GM12872 (cell line): ENCODE data around the gene THSD4.

ENCODE experiments used
- TF ChIP-seq, protein P1 (sequence below): IDR thresholded peaks from 3 replicates; pipeline ENCODE4 v1.5.1; 2011; ENCODE audit warnings: low read depth, mild to moderate bottlenecking, low read length, moderate library complexity; ENCODE audit not compliant: insufficient read depth

The THSD4 gene

DNA sequence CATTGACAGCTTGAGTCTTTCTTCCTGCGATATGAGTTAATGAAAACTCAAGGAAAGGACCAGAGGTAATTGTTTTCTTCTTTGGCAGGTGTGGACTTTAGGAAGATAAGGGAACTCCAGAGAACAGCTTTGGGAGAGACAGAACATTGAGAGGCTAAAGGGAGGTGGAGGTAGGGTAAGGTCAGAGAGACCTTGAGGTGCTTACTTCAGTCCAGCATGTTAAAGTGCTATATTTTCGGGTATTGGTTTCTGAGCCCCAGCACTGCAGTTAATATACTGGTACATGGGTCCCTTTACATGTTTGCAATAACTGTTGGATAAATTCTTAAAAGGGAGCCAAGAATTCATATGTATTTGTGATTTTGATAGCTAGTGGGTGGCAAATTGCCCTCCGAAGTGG lies 322.1 kb downstream of the THSD4 start:
- TF ChIP-seq, protein P1, sequence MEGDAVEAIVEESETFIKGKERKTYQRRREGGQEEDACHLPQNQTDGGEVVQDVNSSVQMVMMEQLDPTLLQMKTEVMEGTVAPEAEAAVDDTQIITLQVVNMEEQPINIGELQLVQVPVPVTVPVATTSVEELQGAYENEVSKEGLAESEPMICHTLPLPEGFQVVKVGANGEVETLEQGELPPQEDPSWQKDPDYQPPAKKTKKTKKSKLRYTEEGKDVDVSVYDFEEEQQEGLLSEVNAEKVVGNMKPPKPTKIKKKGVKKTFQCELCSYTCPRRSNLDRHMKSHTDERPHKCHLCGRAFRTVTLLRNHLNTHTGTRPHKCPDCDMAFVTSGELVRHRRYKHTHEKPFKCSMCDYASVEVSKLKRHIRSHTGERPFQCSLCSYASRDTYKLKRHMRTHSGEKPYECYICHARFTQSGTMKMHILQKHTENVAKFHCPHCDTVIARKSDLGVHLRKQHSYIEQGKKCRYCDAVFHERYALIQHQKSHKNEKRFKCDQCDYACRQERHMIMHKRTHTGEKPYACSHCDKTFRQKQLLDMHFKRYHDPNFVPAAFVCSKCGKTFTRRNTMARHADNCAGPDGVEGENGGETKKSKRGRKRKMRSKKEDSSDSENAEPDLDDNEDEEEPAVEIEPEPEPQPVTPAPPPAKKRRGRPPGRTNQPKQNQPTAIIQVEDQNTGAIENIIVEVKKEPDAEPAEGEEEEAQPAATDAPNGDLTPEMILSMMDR = no peak

DNA sequence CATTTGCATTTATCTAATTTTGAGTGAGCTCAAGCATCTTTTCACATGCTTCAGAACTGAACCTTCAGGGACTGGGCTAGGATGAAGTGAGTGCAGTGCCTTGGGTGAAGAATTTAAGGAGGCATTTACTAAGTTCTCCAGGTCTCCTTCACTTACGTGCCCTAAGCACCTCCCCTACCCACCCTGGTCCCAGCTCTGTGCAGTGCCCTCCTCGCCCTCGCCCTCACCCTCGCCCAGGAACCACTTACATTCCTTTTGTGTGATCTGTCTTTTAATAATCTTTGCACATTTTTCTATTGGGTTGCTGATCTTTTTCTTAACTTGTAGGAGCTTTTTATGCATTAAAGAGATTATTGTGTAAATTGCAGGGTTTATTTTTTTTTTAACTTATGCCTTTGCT lies 322.6 kb downstream of the THSD4 start:
- TF ChIP-seq, protein P1 = no peak

DNA sequence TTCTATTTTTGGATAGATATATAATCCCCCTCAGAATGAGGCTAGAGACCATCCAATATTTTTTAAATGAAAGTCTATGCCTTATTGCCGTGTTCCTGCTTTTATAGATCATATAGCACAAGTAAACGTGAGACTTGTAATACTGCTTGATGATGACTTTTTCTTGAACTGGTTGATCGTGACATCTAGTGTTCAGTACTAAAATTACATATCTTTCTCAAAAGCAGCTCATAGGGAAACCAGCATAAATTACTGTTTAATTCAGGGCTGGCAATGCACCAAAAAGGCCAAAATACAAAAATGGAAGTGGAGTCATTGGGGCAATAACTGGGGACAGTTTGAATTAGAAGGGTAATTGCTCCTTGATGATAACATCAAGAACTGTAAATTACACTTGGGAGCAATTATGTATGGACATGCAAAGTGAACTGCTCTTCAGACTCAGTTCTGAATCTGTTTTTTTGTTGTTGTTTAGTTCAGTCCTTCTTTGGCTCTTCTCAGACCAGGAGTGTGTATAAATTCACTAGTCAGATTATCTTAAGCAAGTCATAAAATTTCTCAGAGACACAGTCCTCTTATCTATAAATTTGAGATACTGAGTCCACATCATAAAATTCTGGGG lies 325.3 kb downstream of the THSD4 start:
- TF ChIP-seq, protein P1 = peak; percentile 42; the same call in 2 of the 3 replicates

DNA sequence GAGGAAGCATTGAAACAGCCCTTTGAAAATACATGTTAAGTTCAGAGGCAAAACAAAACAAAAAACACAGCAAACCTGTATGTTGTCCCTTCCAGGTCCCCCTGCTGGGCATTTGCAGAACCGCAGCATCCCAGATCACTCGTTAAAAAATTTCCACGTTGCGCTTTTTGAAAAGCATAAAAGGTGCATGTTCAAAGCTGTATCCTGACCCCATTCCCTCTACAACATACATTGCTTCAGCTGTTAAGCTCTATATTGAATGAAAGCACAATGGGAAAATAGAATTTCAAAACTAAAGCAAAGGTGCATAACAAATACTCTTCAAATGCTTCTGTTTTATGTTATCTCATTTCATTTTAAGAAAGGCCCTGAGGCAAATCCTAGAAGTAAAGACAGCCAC lies 328.3 kb downstream of the THSD4 start:
- TF ChIP-seq, protein P1 = peak; percentile 90

DNA sequence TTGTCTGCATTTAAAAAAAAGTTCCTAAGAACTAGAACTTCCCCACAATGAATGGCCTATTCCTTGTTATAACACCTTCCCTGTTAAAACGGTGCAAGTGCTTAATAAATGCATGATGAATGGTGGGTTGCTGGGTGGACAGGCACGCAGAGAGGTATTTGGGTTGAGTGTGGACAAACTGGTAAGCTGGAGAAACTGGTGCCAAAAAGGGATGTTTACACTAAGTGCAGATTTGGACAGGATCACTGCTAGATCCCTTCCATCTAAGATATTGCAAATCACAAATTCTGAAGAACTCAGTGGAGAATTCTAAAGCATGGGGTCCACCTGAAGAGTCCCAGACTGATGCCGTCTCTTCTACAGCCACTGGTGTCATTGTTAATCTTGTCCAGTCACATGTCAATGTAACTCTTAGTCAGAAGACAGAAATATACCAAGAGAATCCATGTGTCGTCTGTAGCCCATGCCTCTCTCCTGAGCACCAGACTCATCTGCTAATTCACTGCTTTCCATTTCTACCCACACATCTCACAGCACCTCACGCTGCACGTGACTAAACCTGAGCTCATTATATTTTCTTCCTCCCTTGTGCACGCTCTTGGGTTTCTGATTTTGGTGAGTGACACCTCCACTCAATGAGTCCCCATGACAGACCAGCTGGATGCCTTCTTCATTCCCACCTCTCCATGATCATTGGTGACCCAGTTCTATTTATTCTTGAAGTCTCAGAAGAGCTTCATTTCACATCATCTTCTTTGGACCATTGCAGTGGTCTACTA lies 328.9 kb downstream of the THSD4 start:
- TF ChIP-seq, protein P1 = no peak

DNA sequence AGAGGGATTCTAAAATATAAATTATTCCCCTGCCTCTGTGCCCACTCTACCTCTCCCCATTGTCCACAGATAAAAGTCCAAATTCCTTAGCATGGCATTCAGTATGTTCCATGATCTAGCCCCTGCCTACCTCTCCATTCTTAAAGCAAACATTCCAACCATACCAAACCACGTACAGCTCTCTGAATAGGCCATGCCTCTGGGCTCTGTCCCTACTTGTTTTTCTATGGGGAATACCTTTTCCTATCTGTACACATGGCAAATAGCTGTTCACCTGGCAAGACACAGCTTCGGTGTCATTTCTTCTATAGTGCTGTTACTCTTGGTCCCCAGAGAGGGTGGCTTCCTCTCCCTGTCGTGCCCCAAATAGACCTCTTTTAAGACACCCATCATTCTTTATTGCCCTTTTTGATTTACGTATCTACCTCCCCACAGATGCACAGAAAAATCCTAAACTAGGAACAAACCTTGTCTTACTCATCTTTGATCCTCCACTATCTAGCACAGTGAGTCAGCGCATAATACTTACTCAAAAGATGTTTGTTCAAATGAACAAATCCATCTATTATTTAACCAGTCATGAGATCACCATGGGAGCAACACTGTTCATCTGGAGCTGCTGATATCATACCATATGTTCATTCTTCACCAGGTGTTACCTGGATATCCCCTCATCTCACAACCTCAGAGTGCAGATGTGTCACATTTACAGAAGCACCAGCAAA lies 329.8 kb downstream of the THSD4 start:
- TF ChIP-seq, protein P1 = no peak

DNA sequence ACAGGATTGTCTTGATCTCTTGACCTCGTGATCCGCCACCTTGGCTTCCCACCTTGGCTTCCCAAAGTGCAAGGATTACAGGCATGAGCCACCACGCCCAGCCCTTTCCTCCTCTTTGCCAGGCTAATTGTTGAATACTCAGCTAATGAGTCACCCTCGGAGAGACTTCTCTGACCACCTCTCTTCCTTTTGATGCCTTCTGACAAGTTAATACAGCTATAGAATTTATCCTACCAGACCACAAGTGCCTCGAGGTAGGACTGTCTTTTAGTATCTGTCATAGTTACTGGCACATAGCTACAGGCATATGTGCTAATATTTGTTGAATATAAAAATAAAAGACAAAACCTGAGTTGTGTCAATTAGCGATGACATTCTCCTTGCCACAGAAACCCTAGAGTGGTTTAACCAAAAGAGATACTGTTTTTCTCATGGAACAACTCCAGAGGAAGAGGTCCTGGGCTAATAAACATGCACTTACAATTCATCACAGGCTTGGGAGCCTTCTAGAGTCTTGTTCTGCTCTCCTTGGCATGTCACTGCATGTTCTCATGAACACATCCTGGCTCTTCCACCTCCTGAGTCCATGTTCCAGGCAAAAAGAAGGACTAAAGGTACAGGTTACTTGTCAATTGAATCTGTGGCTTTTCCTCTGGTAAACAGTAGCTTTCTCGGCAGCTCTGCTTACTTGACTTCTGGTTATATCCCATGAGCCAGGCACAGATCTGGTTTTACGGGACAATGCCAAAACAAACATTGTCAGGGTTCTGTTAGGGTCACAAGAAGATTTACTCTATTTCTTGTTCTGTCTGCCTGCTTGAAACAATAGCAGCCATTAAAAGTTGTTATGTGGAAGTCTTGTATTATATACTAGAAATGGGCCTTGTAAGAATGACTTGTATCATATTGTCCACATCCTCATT lies 332.3 kb downstream of the THSD4 start:
- TF ChIP-seq, protein P1 = no peak
